ENCODE measurements around the gene PHF21A. TPM values are rescaled to one million over a fixed set of nuclear protein-coding genes. Genes with fewer than 3 reads are reported as not detected.

The PHF21A gene
- polyA plus RNA-seq, 1 donor (not counting 4 experiments of a cell fraction or from before 2014, with no cell fraction given) = 16.1 TPM

DNA sequence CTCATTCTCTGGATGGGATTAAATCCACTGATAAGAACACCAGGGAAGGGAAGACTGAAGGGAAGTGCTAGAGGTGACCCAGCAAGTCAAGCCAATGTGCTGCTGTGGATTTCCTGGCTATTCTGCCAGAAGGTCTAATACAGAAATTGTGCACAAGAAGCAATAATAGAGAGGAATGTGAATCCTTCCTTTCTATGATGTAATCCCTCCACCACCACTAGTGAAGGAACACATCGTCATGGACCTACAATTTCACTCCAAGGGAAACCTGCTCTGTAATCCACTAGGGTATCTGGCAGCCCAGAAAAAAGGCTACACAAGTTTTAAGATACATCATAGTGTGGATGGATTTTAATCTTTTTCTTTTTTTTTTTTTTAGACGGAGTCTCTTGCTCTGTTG lies 181.4 kb downstream of the PHF21A start:
- no peak overlapping the region for H3K27ac ChIP-seq (ENCODE audit: control insufficient read depth, insufficient read depth, low read length)
- peaks cover 6 to 10% of the 10 kb centered on the region in 2 experiments for H3K36me3 ChIP-seq (ENCODE audit: control insufficient read depth in 2 of 2, extremely low read depth in 1 of 2, insufficient read depth in 2 of 2, low read length in 2 of 2)
- peaks cover 8% of the 10 kb centered on the region for H3K4me1 ChIP-seq (ENCODE audit: control insufficient read depth, extremely low read depth, insufficient read depth, low read length)
- no peaks in the 10 kb centered on the region for H3K27me3 ChIP-seq (ENCODE audit: control insufficient read depth, extremely low read depth, insufficient read depth, low read length)
- no peak overlapping the region for H3K4me2 ChIP-seq (ENCODE audit: control insufficient read depth, extremely low read depth, insufficient read depth, low read depth, low read length)
- FAIRE-seq = no peak
- H3K9me3 ChIP-seq (ENCODE audit: control insufficient read depth, low read depth, low read length) = no peaks in the 10 kb centered on the region
- no peaks in the 10 kb centered on the region for H3K79me2 ChIP-seq (ENCODE audit: control insufficient read depth, insufficient read depth, low read length)
- no peak for DNase-seq (ENCODE audit: low read depth, low spot score)
- dilution Hi-C loops (cut with MboI; ENCODE audit: extremely low pct_ligation_motif_present, low sequenced_read_pairs) = no loop called here
- H4K20me1 ChIP-seq (ENCODE audit: control insufficient read depth, extremely low read depth, insufficient read depth, low read length) = no peaks in the 10 kb centered on the region
- TF ChIP-seq EZH2 (IDR thresholded peaks at IDR 0.05; ENCODE audit: low read length) = no peak
- TF ChIP-seq, protein P1, sequence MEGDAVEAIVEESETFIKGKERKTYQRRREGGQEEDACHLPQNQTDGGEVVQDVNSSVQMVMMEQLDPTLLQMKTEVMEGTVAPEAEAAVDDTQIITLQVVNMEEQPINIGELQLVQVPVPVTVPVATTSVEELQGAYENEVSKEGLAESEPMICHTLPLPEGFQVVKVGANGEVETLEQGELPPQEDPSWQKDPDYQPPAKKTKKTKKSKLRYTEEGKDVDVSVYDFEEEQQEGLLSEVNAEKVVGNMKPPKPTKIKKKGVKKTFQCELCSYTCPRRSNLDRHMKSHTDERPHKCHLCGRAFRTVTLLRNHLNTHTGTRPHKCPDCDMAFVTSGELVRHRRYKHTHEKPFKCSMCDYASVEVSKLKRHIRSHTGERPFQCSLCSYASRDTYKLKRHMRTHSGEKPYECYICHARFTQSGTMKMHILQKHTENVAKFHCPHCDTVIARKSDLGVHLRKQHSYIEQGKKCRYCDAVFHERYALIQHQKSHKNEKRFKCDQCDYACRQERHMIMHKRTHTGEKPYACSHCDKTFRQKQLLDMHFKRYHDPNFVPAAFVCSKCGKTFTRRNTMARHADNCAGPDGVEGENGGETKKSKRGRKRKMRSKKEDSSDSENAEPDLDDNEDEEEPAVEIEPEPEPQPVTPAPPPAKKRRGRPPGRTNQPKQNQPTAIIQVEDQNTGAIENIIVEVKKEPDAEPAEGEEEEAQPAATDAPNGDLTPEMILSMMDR (optimal IDR thresholded peaks at IDR 0.05 in 1 of 3, IDR thresholded peaks at IDR 0.05 in 1 of 3, conservative IDR thresholded peaks at IDR 0.05 in 1 of 3; ENCODE audit: extremely low read depth in 1 of 3, insufficient read depth in 2 of 3, low read length in 3 of 3) = no peak
- no peak overlapping the region for H2AFZ ChIP-seq (ENCODE audit: control insufficient read depth, low read length)
- no peak overlapping the region for H3K9ac ChIP-seq (ENCODE audit: control insufficient read depth, extremely low read depth, insufficient read depth, low read length)
- H3K4me3 ChIP-seq (ENCODE audit: control insufficient read depth in 2 of 3, extremely low read depth in 1 of 3, insufficient read depth in 2 of 3, low read depth in 1 of 3, low read length in 3 of 3) = no peak overlapping the region
- no peaks in the 10 kb centered on the region for H3K9me1 ChIP-seq (ENCODE audit: control insufficient read depth, extremely low read depth, insufficient read depth, low read length)

DNA sequence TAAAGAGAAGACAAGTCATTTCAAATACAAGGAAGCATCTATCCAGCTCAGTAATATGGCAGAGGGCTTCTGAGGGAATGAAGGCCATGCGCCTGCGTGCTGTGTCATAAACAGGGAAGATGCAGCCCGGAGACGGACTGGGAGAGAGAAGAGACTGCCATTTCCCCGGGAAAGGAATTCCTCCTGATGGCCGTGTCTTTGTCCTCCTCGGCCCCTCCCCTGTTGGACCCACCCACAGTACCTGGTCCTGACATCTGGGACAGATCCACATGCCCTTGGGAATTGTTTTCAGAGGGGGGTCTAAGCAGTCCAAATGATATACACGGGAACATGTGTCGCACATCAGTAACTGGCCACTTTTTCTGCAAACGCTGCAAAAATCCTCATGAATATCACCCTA lies 183.3 kb downstream of the PHF21A start:
- H3K9me1 ChIP-seq (ENCODE audit: control insufficient read depth, extremely low read depth, insufficient read depth, low read length) = no peaks in the 10 kb centered on the region
- dilution Hi-C loops (cut with MboI; ENCODE audit: extremely low pct_ligation_motif_present, low sequenced_read_pairs) = no loop called here
- H2AFZ ChIP-seq (ENCODE audit: control insufficient read depth, low read length) = no peak overlapping the region
- H3K4me2 ChIP-seq (ENCODE audit: control insufficient read depth, extremely low read depth, insufficient read depth, low read depth, low read length) = no peak overlapping the region
- H3K4me3 ChIP-seq (ENCODE audit: control insufficient read depth in 2 of 3, extremely low read depth in 1 of 3, insufficient read depth in 2 of 3, low read depth in 1 of 3, low read length in 3 of 3) = no peak overlapping the region
- H3K9ac ChIP-seq (ENCODE audit: control insufficient read depth, extremely low read depth, insufficient read depth, low read length) = no peak overlapping the region
- no peaks in the 10 kb centered on the region for H3K27me3 ChIP-seq (ENCODE audit: control insufficient read depth, extremely low read depth, insufficient read depth, low read length)
- FAIRE-seq = no peak
- no peak for TF ChIP-seq EZH2 (IDR thresholded peaks at IDR 0.05; ENCODE audit: low read length)
- H3K9me3 ChIP-seq (ENCODE audit: control insufficient read depth, low read depth, low read length) = no peaks in the 10 kb centered on the region
- no peaks in the 10 kb centered on the region for H4K20me1 ChIP-seq (ENCODE audit: control insufficient read depth, extremely low read depth, insufficient read depth, low read length)
- H3K79me2 ChIP-seq (ENCODE audit: control insufficient read depth, insufficient read depth, low read length) = no peaks in the 10 kb centered on the region
- DNase-seq (ENCODE audit: low read depth, low spot score) = no peak
- H3K27ac ChIP-seq (ENCODE audit: control insufficient read depth, insufficient read depth, low read length) = no peak overlapping the region
- H3K4me1 ChIP-seq (ENCODE audit: control insufficient read depth, extremely low read depth, insufficient read depth, low read length) = peaks cover 27% of the 10 kb centered on the region
- H3K36me3 ChIP-seq (ENCODE audit: control insufficient read depth in 2 of 2, extremely low read depth in 1 of 2, insufficient read depth in 2 of 2, low read length in 2 of 2) = peaks cover 7 to 10% of the 10 kb centered on the region in 2 experiments

DNA sequence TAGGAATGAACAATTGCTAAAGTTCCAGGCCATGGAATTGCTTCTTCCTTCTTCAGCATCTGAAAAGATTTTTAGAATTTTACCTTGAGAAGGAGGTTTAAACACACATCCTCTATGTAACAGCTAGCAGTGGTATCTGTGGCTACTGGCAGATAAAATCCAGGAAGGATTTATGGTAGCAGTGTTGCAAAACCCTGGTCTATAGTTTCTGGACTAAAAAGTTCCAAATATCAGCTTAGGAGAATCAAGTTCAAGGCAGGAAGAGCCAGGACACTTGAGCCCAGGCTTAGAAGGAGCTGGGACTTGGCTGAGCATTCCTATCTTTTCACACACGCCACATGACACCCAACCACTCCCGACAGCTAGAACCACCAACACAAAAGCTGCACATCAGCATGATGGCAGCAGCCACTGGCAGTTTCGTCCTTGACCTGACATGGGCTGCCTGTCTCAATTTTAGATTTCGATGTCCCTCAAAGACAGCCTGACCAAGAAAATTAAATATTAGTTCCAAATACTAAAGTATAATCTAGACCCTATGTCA lies 184.7 kb downstream of the PHF21A start:
- Histone ChIP-seq H3K9me1 (ENCODE audit: control insufficient read depth, extremely low read depth, insufficient read depth, low read length) (no peaks in the 10 kb centered on the region), H4K20me1 (ENCODE audit: control insufficient read depth, extremely low read depth, insufficient read depth, low read length) (no peaks in the 10 kb centered on the region), H3K36me3 (ENCODE audit: control insufficient read depth in 2 of 2, extremely low read depth in 1 of 2, insufficient read depth in 2 of 2, low read length in 2 of 2) (peaks cover 7 to 8% of the 10 kb centered on the region in 2 experiments), H3K27ac (ENCODE audit: control insufficient read depth, insufficient read depth, low read length) (no peak overlapping the region), H3K4me3 (ENCODE audit: control insufficient read depth in 2 of 3, extremely low read depth in 1 of 3, insufficient read depth in 2 of 3, low read depth in 1 of 3, low read length in 3 of 3) (no peak overlapping the region), H3K27me3 (ENCODE audit: control insufficient read depth, extremely low read depth, insufficient read depth, low read length) (no peaks in the 10 kb centered on the region), H3K79me2 (ENCODE audit: control insufficient read depth, insufficient read depth, low read length) (no peaks in the 10 kb centered on the region), H3K9ac (ENCODE audit: control insufficient read depth, extremely low read depth, insufficient read depth, low read length) (no peak overlapping the region), H3K4me2 (ENCODE audit: control insufficient read depth, extremely low read depth, insufficient read depth, low read depth, low read length) (no peak overlapping the region), H3K4me1 (ENCODE audit: control insufficient read depth, extremely low read depth, insufficient read depth, low read length) (peaks cover 40% of the 10 kb centered on the region), H2AFZ (ENCODE audit: control insufficient read depth, low read length) (no peak overlapping the region), H3K9me3 (ENCODE audit: control insufficient read depth, low read depth, low read length) (no peaks in the 10 kb centered on the region)
- FAIRE-seq (no peak), DNase-seq (ENCODE audit: low read depth, low spot score) (no peak)
- TF ChIP-seq, protein P1 (optimal IDR thresholded peaks at IDR 0.05 in 1 of 3, IDR thresholded peaks at IDR 0.05 in 1 of 3, conservative IDR thresholded peaks at IDR 0.05 in 1 of 3; ENCODE audit: extremely low read depth in 1 of 3, insufficient read depth in 2 of 3, low read length in 3 of 3) = no peak
- no peak for TF ChIP-seq EZH2 (IDR thresholded peaks at IDR 0.05; ENCODE audit: low read length)
- dilution Hi-C loops (cut with MboI; ENCODE audit: extremely low pct_ligation_motif_present, low sequenced_read_pairs) = no loop called here

Measured in keratinocyte (primary cell).